Ascending aorta (tissue), 2 donors: ENCODE data around the gene SRP68. TPM values are rescaled to one million over a fixed set of nuclear protein-coding genes. Genes with fewer than 3 reads are reported as not detected.

Experiments used
- DNase-seq, 2 donors: peaks; one replicate each; pipeline ENCODE4 v3.0.0-alpha.2; 2019; ENCODE audit warnings: low spot score in 2 of 2
- H3K27ac ChIP-seq, 2 donors: fragments of 200-600 bp; sonication (generic); one replicate each; pipeline ENCODE4 v1.5.1; 2016 to 2017; ENCODE audit warnings: mild to moderate bottlenecking in 1 of 2
- H3K27me3 ChIP-seq: fragments of 200-600 bp; sonication (generic); one replicate; pipeline ENCODE4 v1.5.1; 2017
- H3K36me3 ChIP-seq, 2 donors: fragments of 200-600 bp; sonication (generic); one replicate each; pipeline ENCODE4 v1.5.1; 2016
- H3K4me1 ChIP-seq, 2 donors: fragments of 200-600 bp; sonication (generic); one replicate each; pipeline ENCODE4 v1.5.1; 2016 to 2017; ENCODE audit warnings: mild to moderate bottlenecking in 1 of 2
- H3K4me3 ChIP-seq, 2 donors: fragments of 200-600 bp; sonication (generic); one replicate each; pipeline ENCODE4 v1.5.1; 2016 to 2017; ENCODE audit warnings: mild to moderate bottlenecking in 1 of 2
- H3K9me3 ChIP-seq, 2 donors: fragments of 200-600 bp; sonication (generic); one replicate each; pipeline ENCODE4 v1.5.1; 2016
- CTCF ChIP-seq, 3 experiments: fragments of 200-600 bp in 2 of 3; fragments of 450-650 bp in 1 of 3; sonication (generic) in 2 of 3; IDR thresholded peaks; one replicate each; pipeline ENCODE4 v1.5.1; 2016 to 2019; ENCODE audit warnings: antibody characterized with exemption in 3 of 3, mild to moderate bottlenecking in 1 of 3, moderate library complexity in 1 of 3
- intact Hi-C: fragments of 100-400 bp; cut with DNase I; formaldehyde crosslinking; loops from one replicate; pipeline ENCODE4 v1.15.1; 2023
- total RNA-seq: library from RNA; depleted of rRNA; stranded (reverse); fragments of >200 nt; gene quantifications from one replicate; pipeline ENCODE4 v1.1.0, GENCODE V29; 2016

Gene SRP68
- total RNA-seq, 1 donor from 2014 or later = 15.6 TPM

- peaks cover 53 to 60% of the 10 kb centered on the region in 2 donors for H3K36me3 ChIP-seq
- no peak overlapping the region for H3K4me3 ChIP-seq
- intact Hi-C loops = no loop called here
- no peak for TF ChIP-seq CTCF (IDR thresholded peaks at IDR 0.05)
- H3K27me3 ChIP-seq = no peaks in the 10 kb centered on the region
- no peak overlapping the region for H3K27ac ChIP-seq
- no peaks in the 10 kb centered on the region for H3K4me1 ChIP-seq
- H3K9me3 ChIP-seq = no peaks in the 10 kb centered on the region
- DNase-seq = no peak
These were observed 33.2 kb downstream of the SRP68 start for GRCh38 chr17:76039121-76039520.

GRCh38 chr17:76038050-76038449 lies 34.3 kb downstream of the SRP68 start:
- peaks cover 42 to 50% of the 10 kb centered on the region in 2 donors for H3K36me3 ChIP-seq
- no peak overlapping the region for H3K27ac ChIP-seq
- no peak for TF ChIP-seq CTCF (IDR thresholded peaks at IDR 0.05)
- H3K4me1 ChIP-seq = no peaks in the 10 kb centered on the region
- no peak for DNase-seq
- no peak overlapping the region for H3K4me3 ChIP-seq
- intact Hi-C loops = no loop called here
- no peaks in the 10 kb centered on the region for H3K9me3 ChIP-seq
- no peaks in the 10 kb centered on the region for H3K27me3 ChIP-seq

GRCh38 chr17:76036497-76037261 lies 35.6 kb downstream of the SRP68 start:
- no peaks in the 10 kb centered on the region for H3K4me1 ChIP-seq
- DNase-seq = no peak
- intact Hi-C loops = no loop called here

GRCh38 chr17:76034428-76035350 lies 37.6 kb downstream of the SRP68 start:
- DNase-seq = no peak
- no peak for TF ChIP-seq CTCF (IDR thresholded peaks at IDR 0.05)
- no peaks in the 10 kb centered on the region for H3K4me1 ChIP-seq
- peaks cover 8 to 17% of the 10 kb centered on the region in 2 donors for H3K36me3 ChIP-seq
- no peak overlapping the region for H3K27ac ChIP-seq
- intact Hi-C loops = no loop called here
- no peaks in the 10 kb centered on the region for H3K9me3 ChIP-seq
- H3K4me3 ChIP-seq = no peak overlapping the region
- H3K27me3 ChIP-seq = no peaks in the 10 kb centered on the region

More at GRCh38 chr17:76036497-76037261, 35.6 kb downstream of the SRP68 start:
- Histone ChIP-seq H3K9me3 (no peaks in the 10 kb centered on the region), H3K27me3 (no peaks in the 10 kb centered on the region), H3K4me3 (no peak overlapping the region), H3K36me3 (peaks cover 28 to 37% of the 10 kb centered on the region in 2 donors), H3K27ac (no peak overlapping the region)
- TF ChIP-seq CTCF (IDR thresholded peaks at IDR 0.05) = no peak

- no peaks in the 10 kb centered on the region for H3K27me3 ChIP-seq
- no peaks in the 10 kb centered on the region for H3K4me1 ChIP-seq
- peaks cover 0 to 2% of the 10 kb centered on the region in 2 donors for H3K36me3 ChIP-seq
- no peak for DNase-seq
- TF ChIP-seq CTCF (IDR thresholded peaks at IDR 0.05) = no peak
- intact Hi-C loops = no loop called here
- H3K27ac ChIP-seq = no peak overlapping the region
- no peaks in the 10 kb centered on the region for H3K9me3 ChIP-seq
- no peak overlapping the region for H3K4me3 ChIP-seq
These were observed 39.2 kb downstream of the SRP68 start for GRCh38 chr17:76033139-76033538.
